ENCODE measurements around the gene SLC37A1.

The SLC37A1 gene

DNA sequence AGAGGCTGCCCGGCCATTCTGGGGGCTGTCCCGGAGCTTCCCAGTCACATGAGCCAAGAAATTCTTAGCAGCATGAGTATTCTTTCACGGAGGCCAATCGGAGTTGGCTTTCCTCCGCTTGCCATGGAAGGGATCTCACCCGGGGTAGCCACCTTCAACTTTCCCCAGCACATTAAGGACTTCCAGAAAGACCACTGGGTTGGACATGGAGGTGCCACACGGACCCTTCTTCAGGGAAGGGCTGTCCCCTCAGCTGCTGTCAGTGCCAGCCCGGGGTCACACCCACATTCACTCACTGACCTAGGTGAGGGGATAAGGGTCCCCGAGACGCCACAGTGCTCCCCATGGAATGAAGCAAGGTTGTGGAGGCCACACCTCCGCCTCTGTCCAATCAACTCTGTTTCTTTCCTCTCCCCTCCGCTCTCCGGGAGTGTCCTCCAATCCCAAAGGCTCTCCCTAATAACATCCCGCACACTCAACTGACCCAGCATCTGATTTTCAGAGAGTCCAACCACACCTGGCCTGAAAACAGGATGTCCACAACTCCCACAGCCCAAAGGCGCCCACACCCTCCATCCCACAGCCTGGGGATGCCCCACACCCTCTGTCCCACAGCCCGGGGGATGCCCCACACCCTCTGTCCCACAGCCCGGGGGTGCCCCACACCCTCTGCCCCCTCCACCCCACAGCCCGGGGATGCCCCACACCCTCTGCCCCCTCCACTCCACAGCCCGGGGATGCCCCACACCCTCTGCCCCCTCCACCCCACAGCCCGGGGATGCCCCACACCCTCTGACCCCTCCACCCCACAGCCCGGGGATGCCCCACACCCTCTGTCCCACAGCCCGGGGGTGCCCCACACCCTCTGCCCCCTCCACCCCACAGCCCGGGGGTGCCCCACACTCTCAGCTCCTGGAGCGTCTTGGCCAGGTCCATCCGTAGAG, 37.0 kb upstream of the SLC37A1 start:
- Histone ChIP-seq H3K4me3 (replicated peaks; ENCODE audit: low read depth, low read length) (no peak overlapping the region), H3K36me3 (ENCODE audit: control insufficient read depth, insufficient read depth, low read length) (no peaks in the 10 kb centered on the region), H3K27me3 (replicated peaks; ENCODE audit: control insufficient read depth, insufficient read depth, low read length) (no peaks in the 10 kb centered on the region)
- no peak for TF ChIP-seq CTCF (IDR thresholded peaks at IDR 0.05; ENCODE audit: insufficient read depth, low read length, poor library complexity, severe bottlenecking)
- DNase-seq (ENCODE audit: extremely low read depth, insufficient read length) = no peak

DNA sequence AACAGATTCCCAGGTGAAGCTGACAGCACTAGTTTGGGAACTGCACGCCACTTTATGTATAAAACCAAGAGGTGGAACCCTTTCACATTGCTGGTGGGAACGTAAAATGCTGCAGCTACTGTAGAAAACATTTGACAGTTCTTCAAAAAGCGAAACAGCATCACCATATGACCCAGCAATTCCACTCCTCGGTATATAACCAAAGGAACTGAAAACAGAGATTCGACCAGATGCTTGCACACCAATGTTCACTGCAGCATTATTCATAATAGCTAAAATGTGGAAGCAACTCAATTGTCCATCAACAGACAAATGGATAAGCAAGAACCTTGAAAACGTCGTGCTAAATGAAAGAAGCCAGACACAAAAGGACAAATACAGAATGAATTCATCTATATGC, 35.1 kb upstream of the SLC37A1 start:
- no peak for DNase-seq (ENCODE audit: extremely low read depth, insufficient read length)
- TF ChIP-seq CTCF (IDR thresholded peaks at IDR 0.05; ENCODE audit: insufficient read depth, low read length, poor library complexity, severe bottlenecking) = no peak
- H3K4me3 ChIP-seq (replicated peaks; ENCODE audit: low read depth, low read length) = no peak overlapping the region
- H3K27me3 ChIP-seq (replicated peaks; ENCODE audit: control insufficient read depth, insufficient read depth, low read length) = no peaks in the 10 kb centered on the region
- H3K36me3 ChIP-seq (ENCODE audit: control insufficient read depth, insufficient read depth, low read length) = no peaks in the 10 kb centered on the region

GRCh38 chr21:42479582-42479981, 34.1 kb upstream of the SLC37A1 start:
- Histone ChIP-seq H3K36me3 (ENCODE audit: control insufficient read depth, insufficient read depth, low read length) (no peaks in the 10 kb centered on the region), H3K4me3 (replicated peaks; ENCODE audit: low read depth, low read length) (no peak overlapping the region), H3K27me3 (replicated peaks; ENCODE audit: control insufficient read depth, insufficient read depth, low read length) (no peaks in the 10 kb centered on the region)
- DNase-seq (ENCODE audit: extremely low read depth, insufficient read length) = no peak
- no peak for TF ChIP-seq CTCF (IDR thresholded peaks at IDR 0.05; ENCODE audit: insufficient read depth, low read length, poor library complexity, severe bottlenecking)

DNA sequence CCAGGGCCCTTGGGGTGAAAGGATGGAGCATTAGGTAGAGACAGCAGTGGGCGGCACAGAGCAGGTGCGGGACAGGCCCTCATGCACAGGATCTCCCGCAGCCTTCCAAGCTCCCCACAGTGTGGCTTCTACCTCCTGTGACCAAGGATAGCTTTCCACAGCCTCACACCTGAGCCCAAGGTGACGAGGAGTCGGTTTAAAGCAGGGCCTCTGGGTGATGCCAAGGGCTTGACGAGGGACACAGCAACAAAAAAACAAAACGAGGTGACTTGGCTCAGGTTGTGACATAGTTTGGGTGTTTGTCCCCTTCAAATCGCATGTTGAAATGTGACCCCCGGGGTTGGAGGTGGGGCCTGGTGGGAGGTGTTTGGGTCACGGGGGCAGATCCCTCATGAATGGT, 32.9 kb upstream of the SLC37A1 start:
- Histone ChIP-seq H3K27me3 (replicated peaks; ENCODE audit: control insufficient read depth, insufficient read depth, low read length) (no peaks in the 10 kb centered on the region), H3K4me3 (replicated peaks; ENCODE audit: low read depth, low read length) (no peak overlapping the region), H3K36me3 (ENCODE audit: control insufficient read depth, insufficient read depth, low read length) (no peaks in the 10 kb centered on the region)
- no peak for DNase-seq (ENCODE audit: extremely low read depth, insufficient read length)
- no peak for TF ChIP-seq CTCF (IDR thresholded peaks at IDR 0.05; ENCODE audit: insufficient read depth, low read length, poor library complexity, severe bottlenecking)

DNA sequence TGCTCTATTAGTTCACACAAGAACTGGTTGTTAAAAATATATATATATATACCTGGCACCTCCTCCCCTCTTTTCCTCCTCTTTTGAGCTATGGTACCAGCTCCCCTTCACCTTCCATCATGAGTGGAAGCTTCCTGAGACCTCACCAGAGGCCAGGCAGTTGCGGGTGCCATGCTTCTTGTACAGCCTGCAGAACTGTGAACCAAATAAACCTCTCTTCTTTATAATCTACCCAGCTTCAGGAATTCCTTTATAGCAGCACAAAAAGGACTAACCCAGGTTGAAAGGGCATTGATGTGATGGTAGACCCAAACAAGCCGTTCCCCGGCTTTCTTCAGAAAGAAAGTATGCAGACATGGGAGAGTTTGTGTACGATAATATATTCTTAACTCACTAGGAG, 32.5 kb upstream of the SLC37A1 start:
- DNase-seq (ENCODE audit: extremely low read depth, insufficient read length) = no peak
- Histone ChIP-seq H3K4me3 (replicated peaks; ENCODE audit: low read depth, low read length) (no peak overlapping the region), H3K27me3 (replicated peaks; ENCODE audit: control insufficient read depth, insufficient read depth, low read length) (no peaks in the 10 kb centered on the region), H3K36me3 (ENCODE audit: control insufficient read depth, insufficient read depth, low read length) (no peaks in the 10 kb centered on the region)
- TF ChIP-seq CTCF (IDR thresholded peaks at IDR 0.05; ENCODE audit: insufficient read depth, low read length, poor library complexity, severe bottlenecking) = no peak

All from GM06990 (cell line).